Activated CD4-positive, alpha-beta memory T cell treated with anti-CD3 and anti-CD28 coated beads for 36 hours (primary cell): ENCODE data around the gene GARNL3. TPM values are rescaled to one million over a fixed set of nuclear protein-coding genes. Genes with fewer than 3 reads are reported as not detected.

Source experiments
- CTCF ChIA-PET: fragments of 350-600 bp; sonication (Branson Sonifier 250); formaldehyde crosslinking; loops from one replicate; lab custom pipeline; 2021; ENCODE audit warnings: antibody characterized with exemption, inconsistent platforms; lab: Charles Lee
- POLR2A ChIA-PET: fragments of 350-600 bp; sonication (Branson Sonifier 250); formaldehyde crosslinking; loops from one replicate; lab custom pipeline; 2021; ENCODE audit warnings: antibody characterized with exemption; lab: Charles Lee
- DNase-seq: peaks from one replicate; pipeline ENCODE4 v3.0.0-alpha.2; 2020
- H3K27ac Mint-ChIP-seq: one replicate; pipeline ENCODE4 v1.8.0; 2021; ENCODE audit warnings: mixed read lengths
- H3K27me3 Mint-ChIP-seq: one replicate; pipeline ENCODE4 v1.8.0; 2021; ENCODE audit warnings: mixed read lengths
- H3K36me3 Mint-ChIP-seq: one replicate; pipeline ENCODE4 v1.8.0; 2021; ENCODE audit warnings: mixed read lengths
- H3K4me1 Mint-ChIP-seq: one replicate; pipeline ENCODE4 v1.8.0; 2021; ENCODE audit warnings: low read depth, mixed read lengths
- H3K4me3 Mint-ChIP-seq: one replicate; pipeline ENCODE4 v1.8.0; 2021; ENCODE audit warnings: mild to moderate bottlenecking, mixed read lengths
- H3K9me3 Mint-ChIP-seq: one replicate; pipeline ENCODE4 v1.8.0; 2021; ENCODE audit warnings: mixed read lengths
- intact Hi-C: fragments of 100-400 bp; cut with micrococcal nuclease; formaldehyde crosslinking; loops from one replicate; pipeline ENCODE4 v1.15.1; 2023
- total RNA-seq, 2 experiments: library from RNA; stranded (reverse); gene quantifications; one replicate each; pipeline ENCODE4 v1.2.3, GENCODE V29; 2021

Gene GARNL3
- total RNA-seq, 2 experiments from 2014 or later = 3.5 to 3.9 TPM

GRCh38 chr9:127345566-127345965, 81.0 kb downstream of the GARNL3 start:
- no peak for DNase-seq
- Mint-ChIP-seq H3K36me3 (no peaks in the 10 kb centered on the region), H3K4me3 (no peak overlapping the region), H3K27me3 (no peaks in the 10 kb centered on the region), H3K4me1 (no peaks in the 10 kb centered on the region), H3K27ac (no peak overlapping the region), H3K9me3 (no peaks in the 10 kb centered on the region)
- ChIA-PET CTCF (interaction anchor here (1.3 kb wide), 1 partner anchor 389 kb away, joined by 5 read pairs; no protein-coding TSS in a partner anchor), POLR2A (no interaction called here)
- intact Hi-C loops = no loop called here

DNA sequence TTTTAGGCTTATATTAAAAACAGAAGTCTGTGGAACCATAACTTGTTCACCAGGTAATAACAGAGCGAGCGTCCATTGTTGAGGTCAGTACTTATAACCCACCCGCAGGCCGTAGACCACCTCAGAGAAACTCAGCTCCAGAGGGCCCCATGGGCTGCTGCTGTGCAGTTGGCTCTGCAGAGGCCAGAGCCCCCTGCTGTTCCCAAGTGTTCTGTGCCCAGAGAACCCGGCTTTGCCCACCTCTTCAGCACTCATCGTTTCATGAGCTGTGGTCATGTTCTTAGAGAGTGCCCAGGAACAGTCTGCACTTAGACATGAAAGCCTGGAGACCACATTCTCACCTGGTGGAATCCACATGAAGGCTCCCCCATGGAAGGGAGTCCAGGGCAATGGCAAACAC, 82.0 kb downstream of the GARNL3 start:
- no peak for DNase-seq
- CTCF ChIA-PET = interaction anchor here (0.6 to 1.3 kb wide), 2 partner anchors 370 to 388 kb away, joined by 3 to 5 read pairs; no protein-coding TSS in a partner anchor
- intact Hi-C loops = no loop called here
- no peak overlapping the region for H3K27ac Mint-ChIP-seq
- POLR2A ChIA-PET = no interaction called here
- H3K9me3 Mint-ChIP-seq = no peaks in the 10 kb centered on the region
- no peaks in the 10 kb centered on the region for H3K36me3 Mint-ChIP-seq
- no peak overlapping the region for H3K4me3 Mint-ChIP-seq
- H3K27me3 Mint-ChIP-seq = no peaks in the 10 kb centered on the region
- no peaks in the 10 kb centered on the region for H3K4me1 Mint-ChIP-seq

- Mint-ChIP-seq H3K4me3 (no peak overlapping the region), H3K9me3 (no peaks in the 10 kb centered on the region), H3K27me3 (no peaks in the 10 kb centered on the region), H3K27ac (no peak overlapping the region), H3K36me3 (no peaks in the 10 kb centered on the region), H3K4me1 (no peaks in the 10 kb centered on the region)
- ChIA-PET POLR2A (no interaction called here), CTCF (no interaction called here)
- intact Hi-C loops = no loop called here
- no peak for DNase-seq
Measured at GRCh38 chr9:127347831-127348776, 83.5 kb downstream of the GARNL3 start.

DNA sequence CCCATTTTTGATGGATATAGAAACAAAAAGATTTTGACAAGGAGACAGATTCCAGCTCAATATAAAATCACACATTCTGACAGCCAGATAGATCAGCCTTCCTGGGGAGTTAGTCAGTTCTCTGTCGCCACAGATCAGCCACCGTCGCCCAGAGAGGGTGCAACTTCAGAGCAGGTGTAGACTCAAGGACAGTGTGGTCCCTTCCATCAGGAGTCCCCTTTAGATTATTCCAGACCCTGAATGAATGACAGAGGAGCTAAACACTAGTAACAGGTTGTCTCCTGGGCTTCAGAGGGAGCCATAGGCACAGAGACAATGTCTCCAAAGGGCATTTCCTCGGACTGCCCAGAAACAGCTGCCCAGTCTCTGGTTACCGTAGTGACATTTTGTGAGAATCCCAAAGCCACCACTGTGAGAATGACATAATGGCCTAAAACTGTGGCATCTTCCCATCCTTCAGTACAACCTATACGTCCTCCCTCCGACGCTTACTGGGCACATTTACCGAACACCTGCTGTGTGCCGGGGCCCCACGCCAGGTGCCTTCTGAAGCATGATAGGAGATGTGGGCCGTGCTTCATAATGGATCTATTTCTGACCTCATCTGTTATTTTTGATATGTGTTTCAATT, 85.0 kb downstream of the GARNL3 start:
- H3K27me3 Mint-ChIP-seq = peaks cover 4% of the 10 kb centered on the region
- POLR2A ChIA-PET = no interaction called here
- CTCF ChIA-PET = no interaction called here
- intact Hi-C loops = no loop called here
- H3K4me3 Mint-ChIP-seq = no peak overlapping the region
- no peaks in the 10 kb centered on the region for H3K4me1 Mint-ChIP-seq
- H3K27ac Mint-ChIP-seq = no peak overlapping the region
- no peak for DNase-seq
- H3K9me3 Mint-ChIP-seq = no peaks in the 10 kb centered on the region
- no peaks in the 10 kb centered on the region for H3K36me3 Mint-ChIP-seq

GRCh38 chr9:127351182-127352166, 86.9 kb downstream of the GARNL3 start:
- no peak for DNase-seq
- no peak overlapping the region for H3K4me3 Mint-ChIP-seq
- H3K27ac Mint-ChIP-seq = no peak overlapping the region
- intact Hi-C loops = no loop called here
- H3K4me1 Mint-ChIP-seq = no peaks in the 10 kb centered on the region
- H3K27me3 Mint-ChIP-seq = peaks cover 9% of the 10 kb centered on the region
- ChIA-PET CTCF (no interaction called here), POLR2A (no interaction called here)
- H3K36me3 Mint-ChIP-seq = no peaks in the 10 kb centered on the region
- no peaks in the 10 kb centered on the region for H3K9me3 Mint-ChIP-seq

DNA sequence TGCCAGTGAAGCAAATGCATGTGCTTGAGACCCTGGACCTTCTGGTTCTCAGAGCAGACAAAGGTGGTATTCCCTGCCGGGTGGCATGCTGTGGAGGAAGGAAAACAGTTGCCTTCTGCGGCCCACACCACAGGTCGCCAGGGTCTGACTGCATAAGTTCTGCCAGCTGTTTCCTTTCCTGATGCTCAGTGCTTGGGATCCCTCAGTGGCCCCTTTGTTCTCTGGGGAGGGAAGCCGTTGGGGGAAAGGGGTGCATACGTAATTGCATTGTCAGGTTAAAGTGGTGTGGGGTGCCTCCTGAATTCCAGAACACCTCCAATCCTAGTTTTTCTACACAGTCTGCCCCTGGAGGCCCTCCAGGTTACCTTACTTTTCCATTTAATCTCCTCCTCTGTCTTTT, 89.3 kb downstream of the GARNL3 start:
- H3K27me3 Mint-ChIP-seq = peaks cover 9% of the 10 kb centered on the region
- no peaks in the 10 kb centered on the region for H3K9me3 Mint-ChIP-seq
- H3K4me3 Mint-ChIP-seq = no peak overlapping the region
- POLR2A ChIA-PET = no interaction called here
- CTCF ChIA-PET = interaction anchor here (0.6 kb wide), 1 partner anchor 139 kb away, joined by 3 read pairs; no protein-coding TSS in a partner anchor
- no peaks in the 10 kb centered on the region for H3K36me3 Mint-ChIP-seq
- intact Hi-C loops = no loop called here
- no peaks in the 10 kb centered on the region for H3K4me1 Mint-ChIP-seq
- no peak overlapping the region for H3K27ac Mint-ChIP-seq
- no peak for DNase-seq

DNA sequence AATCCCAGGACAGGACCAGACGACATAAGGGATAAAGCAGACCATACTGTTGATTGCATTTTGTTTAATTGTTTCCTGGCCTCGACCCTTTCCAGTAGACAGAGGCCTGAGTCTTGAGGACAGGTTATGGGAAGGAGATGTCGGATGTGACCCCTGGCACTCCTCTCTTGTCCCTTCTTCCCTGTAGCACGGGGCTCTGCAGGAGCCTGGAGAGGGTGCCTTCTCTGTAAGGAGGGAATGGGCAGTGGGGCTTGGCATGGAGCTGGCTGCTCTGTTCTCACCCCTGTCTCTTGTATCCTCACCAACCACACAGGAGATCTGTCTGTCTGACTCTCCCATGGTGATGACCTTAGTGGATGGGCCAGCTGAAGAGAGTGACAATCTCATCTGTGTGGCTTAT, 92.3 kb downstream of the GARNL3 start:
- intact Hi-C loops = no loop called here
- CTCF ChIA-PET = no interaction called here
- no peak for DNase-seq
- Mint-ChIP-seq H3K36me3 (no peaks in the 10 kb centered on the region), H3K27ac (no peak overlapping the region), H3K9me3 (no peaks in the 10 kb centered on the region), H3K27me3 (peaks cover 10% of the 10 kb centered on the region), H3K4me1 (no peaks in the 10 kb centered on the region), H3K4me3 (no peak overlapping the region)
- POLR2A ChIA-PET = no interaction called here

GRCh38 chr9:127358023-127358535, 93.5 kb downstream of the GARNL3 start:
- DNase-seq = no peak
- Mint-ChIP-seq H3K27me3 (peaks cover 10% of the 10 kb centered on the region), H3K27ac (no peak overlapping the region), H3K4me1 (no peaks in the 10 kb centered on the region), H3K36me3 (no peaks in the 10 kb centered on the region), H3K9me3 (no peaks in the 10 kb centered on the region), H3K4me3 (no peak overlapping the region)
- intact Hi-C loops = no loop called here
- CTCF ChIA-PET = interaction anchor here (0.6 to 1.3 kb wide), 2 partner anchors 35 to 143 kb away, joined by 3 read pairs; no protein-coding TSS in a partner anchor
- POLR2A ChIA-PET = no interaction called here

- intact Hi-C loops = no loop called here
- POLR2A ChIA-PET = no interaction called here
- peaks cover 6% of the 10 kb centered on the region for H3K27me3 Mint-ChIP-seq
- CTCF ChIA-PET = interaction anchor here (1.3 kb wide), 1 partner anchor 144 kb away, joined by 3 read pairs; no protein-coding TSS in a partner anchor
- H3K4me3 Mint-ChIP-seq = no peak overlapping the region
- no peak overlapping the region for H3K27ac Mint-ChIP-seq
- no peaks in the 10 kb centered on the region for H3K9me3 Mint-ChIP-seq
- no peaks in the 10 kb centered on the region for H3K4me1 Mint-ChIP-seq
- H3K36me3 Mint-ChIP-seq = no peaks in the 10 kb centered on the region
- DNase-seq = no peak
Measured at GRCh38 chr9:127358770-127359169, 94.2 kb downstream of the GARNL3 start.

DNA sequence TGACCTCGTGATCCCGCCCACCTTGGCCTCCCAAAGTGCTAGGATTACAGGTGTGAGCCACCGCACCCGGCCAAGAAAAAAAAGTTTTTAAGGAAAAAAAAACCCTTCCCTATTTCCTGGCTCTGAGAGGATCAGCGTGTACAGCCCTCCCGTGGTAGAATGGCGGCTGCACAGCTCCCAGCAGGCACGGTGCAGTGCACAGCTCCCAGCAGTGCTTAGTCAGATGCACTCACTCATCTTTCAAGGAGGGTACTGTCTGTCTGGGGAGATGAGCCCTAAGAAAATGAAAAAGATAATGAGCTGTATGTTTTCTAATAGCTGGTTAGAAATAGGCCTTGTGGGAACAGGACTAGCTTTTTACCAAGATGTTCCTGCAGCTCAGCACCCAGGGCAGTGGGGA, 95.7 kb downstream of the GARNL3 start:
- peaks cover 3% of the 10 kb centered on the region for H3K27me3 Mint-ChIP-seq
- intact Hi-C loops = no loop called here
- no peak for DNase-seq
- POLR2A ChIA-PET = no interaction called here
- CTCF ChIA-PET = interaction anchor here (1.5 kb wide), 1 partner anchor 37 kb away, joined by 3 read pairs; the partner anchor contains the start of gene SLC2A8
- H3K36me3 Mint-ChIP-seq = no peaks in the 10 kb centered on the region
- no peak overlapping the region for H3K27ac Mint-ChIP-seq
- no peaks in the 10 kb centered on the region for H3K9me3 Mint-ChIP-seq
- H3K4me3 Mint-ChIP-seq = no peak overlapping the region
- H3K4me1 Mint-ChIP-seq = no peaks in the 10 kb centered on the region

GRCh38 chr9:127360829-127361228, 96.3 kb downstream of the GARNL3 start:
- no peak overlapping the region for H3K4me3 Mint-ChIP-seq
- H3K4me1 Mint-ChIP-seq = no peaks in the 10 kb centered on the region
- H3K36me3 Mint-ChIP-seq = no peaks in the 10 kb centered on the region
- ChIA-PET POLR2A (no interaction called here), CTCF (interaction anchor here (1.5 kb wide), 1 partner anchor 36 kb away, joined by 3 read pairs; the partner anchor contains the start of gene SLC2A8)
- no peaks in the 10 kb centered on the region for H3K9me3 Mint-ChIP-seq
- peaks cover 2% of the 10 kb centered on the region for H3K27me3 Mint-ChIP-seq
- peak; percentile 13 for DNase-seq
- intact Hi-C loops = no loop called here
- no peak overlapping the region for H3K27ac Mint-ChIP-seq
